Islet of Langerhans (tissue), 1 donor: ENCODE results near the gene RNF168.
"Not testable (repeated sequence)": the region's sequence is repeated elsewhere in the genome, so short reads cannot be mapped to it uniquely, and the experiment has no call there.

Source experiments
- FAIRE-seq: peaks from one replicate; lab custom pipeline; 2011; peaks lifted over from hg19 to GRCh38; lab: Jason Lieb, UNC

The RNF168 gene, protein sequence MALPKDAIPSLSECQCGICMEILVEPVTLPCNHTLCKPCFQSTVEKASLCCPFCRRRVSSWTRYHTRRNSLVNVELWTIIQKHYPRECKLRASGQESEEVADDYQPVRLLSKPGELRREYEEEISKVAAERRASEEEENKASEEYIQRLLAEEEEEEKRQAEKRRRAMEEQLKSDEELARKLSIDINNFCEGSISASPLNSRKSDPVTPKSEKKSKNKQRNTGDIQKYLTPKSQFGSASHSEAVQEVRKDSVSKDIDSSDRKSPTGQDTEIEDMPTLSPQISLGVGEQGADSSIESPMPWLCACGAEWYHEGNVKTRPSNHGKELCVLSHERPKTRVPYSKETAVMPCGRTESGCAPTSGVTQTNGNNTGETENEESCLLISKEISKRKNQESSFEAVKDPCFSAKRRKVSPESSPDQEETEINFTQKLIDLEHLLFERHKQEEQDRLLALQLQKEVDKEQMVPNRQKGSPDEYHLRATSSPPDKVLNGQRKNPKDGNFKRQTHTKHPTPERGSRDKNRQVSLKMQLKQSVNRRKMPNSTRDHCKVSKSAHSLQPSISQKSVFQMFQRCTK

GRCh38 chr3:196503196-196504076 lies at the start of gene RNF168:
Gene RNF168, minus strand, starts transcription at chr3:196503768. Its CDS starts 595 bp downstream, at chr3:196503173.
- no peak for FAIRE-seq

DNA sequence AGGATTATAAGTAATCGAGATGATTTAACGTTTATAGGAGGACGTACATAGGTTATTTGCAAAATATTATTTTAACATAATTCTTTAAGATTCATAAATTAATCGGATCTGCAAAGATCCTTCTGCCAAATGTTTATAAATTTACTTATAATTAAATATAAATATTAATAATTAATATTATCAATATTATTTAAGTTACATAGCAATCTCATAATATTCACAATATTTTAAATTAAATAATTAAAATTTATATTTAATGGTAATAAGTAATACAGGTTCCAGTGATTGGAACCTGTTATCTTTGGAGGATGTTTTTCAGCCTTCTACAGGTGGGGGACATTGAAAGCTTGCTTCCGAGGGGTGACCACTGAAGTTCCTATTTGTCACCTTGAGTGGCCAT lies 48.7 kb upstream of the RNF168 start:
- FAIRE-seq = no peak

GRCh38 chr3:196550172-196550571 lies 46.6 kb upstream of the RNF168 start:
- FAIRE-seq = not testable (repeated sequence)

GRCh38 chr3:196549312-196549711 lies 45.7 kb upstream of the RNF168 start:
- not testable (repeated sequence) for FAIRE-seq

DNA sequence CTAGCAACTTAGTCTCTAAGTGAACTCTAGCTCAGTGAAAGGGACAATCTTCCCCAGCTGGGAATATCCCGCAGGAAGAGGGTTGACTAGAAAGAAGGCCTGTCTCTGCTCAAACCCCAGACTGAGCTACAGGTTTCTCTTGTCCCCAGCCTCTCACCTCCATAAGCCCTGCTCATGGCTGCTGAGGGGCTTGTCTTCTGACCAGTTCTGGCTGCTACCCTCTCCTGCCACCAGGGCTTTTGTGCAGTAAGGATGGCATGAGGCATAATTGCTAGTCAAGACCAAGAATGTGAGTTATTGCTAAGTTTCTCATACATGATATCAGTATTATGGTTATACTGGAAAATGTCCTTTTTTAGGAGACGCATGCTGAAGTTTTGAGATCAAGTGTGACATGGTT lies 43.5 kb upstream of the RNF168 start:
- FAIRE-seq = no peak

- no peak for FAIRE-seq
Measured at GRCh38 chr3:196546537-196546936, 43.0 kb upstream of the RNF168 start.

DNA sequence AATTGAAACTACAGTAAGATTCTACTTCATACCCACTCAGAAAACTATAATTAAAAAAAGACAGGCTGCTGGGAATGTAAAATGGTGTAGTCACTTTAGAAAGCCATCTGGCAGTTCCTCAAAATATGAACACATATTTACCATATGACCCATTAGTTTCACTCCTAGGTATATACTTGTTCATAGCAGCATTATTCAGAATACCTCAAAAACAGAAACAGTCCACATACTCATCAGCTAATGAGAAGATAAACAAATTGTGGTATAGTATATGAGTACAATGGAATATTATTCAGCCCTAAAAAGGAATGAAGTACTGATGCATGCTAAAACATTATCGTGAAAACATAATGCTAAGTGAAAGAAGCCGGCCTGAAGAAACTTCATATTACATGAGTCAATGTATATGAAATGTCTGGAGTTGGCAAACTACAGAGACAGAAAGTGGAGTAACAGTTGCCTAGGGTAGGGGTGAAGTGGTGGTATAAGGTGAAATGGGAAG lies 41.0 kb upstream of the RNF168 start:
- no peak for FAIRE-seq

- FAIRE-seq = no peak
Measured at GRCh38 chr3:196541684-196542445, 38.3 kb upstream of the RNF168 start.

DNA sequence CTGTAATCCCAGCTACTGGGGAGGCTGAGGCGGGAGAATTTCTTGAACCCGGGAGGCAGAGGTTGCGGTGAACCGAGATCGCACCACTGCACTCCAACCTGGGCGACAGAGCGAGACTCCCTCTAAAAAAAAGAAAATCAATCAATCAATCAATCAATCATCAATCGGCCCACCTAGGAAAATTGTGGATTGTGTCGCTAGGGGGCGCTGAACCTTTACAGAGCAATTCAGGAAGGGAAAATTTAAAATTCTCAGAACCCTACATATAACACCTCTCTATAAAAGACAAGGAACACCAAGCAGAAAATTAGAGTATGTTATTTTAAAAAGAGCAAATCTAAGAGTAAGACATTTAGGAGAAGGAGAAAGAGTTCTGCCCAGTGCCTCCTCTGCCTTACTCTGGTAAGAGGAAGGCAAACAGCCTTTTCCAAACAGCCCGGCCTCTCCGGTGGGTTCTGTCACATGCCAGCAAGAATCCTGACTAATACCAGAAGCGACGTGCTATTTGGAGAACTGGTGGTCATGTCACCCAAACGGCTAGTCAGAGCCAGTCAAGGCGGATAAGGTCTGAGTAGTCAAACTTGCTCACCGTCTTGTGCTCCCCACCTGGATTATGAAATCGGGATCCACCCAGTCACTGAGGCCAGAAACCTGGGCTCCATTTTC lies 33.9 kb upstream of the RNF168 start:
- FAIRE-seq = no peak

- FAIRE-seq = no peak
Measured at GRCh38 chr3:196533260-196533681, 29.7 kb upstream of the RNF168 start.

GRCh38 chr3:196531418-196531817 lies 27.9 kb upstream of the RNF168 start:
- no peak for FAIRE-seq

GRCh38 chr3:196528639-196529233 lies 25.2 kb upstream of the RNF168 start:
- no peak for FAIRE-seq

- no peak for FAIRE-seq
Measured at GRCh38 chr3:196525141-196525540, 21.6 kb upstream of the RNF168 start.

- no peak for FAIRE-seq
Measured at GRCh38 chr3:196524527-196524926, 21.0 kb upstream of the RNF168 start.

DNA sequence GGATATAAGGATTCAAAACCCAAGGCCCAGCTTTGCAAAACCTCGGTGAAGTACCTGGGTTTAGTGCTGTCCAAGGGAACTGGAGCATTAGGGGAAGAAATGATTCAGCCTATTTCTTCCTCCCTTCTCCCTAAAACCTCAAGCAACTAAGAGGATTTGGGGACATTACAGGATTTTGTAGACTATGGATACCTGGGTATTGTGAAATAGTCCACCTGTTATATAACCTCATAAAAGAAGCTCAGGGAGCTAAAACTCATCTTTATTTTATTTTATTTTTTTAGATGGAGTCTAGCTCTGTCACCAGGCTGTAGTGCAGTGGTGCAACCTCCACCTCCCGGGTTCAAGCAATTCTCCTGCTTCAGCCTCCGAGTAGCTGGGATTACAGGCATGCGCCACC lies 20.3 kb upstream of the RNF168 start:
- no peak for FAIRE-seq

- FAIRE-seq = not testable (repeated sequence)
Measured at GRCh38 chr3:196521291-196521690, 17.7 kb upstream of the RNF168 start.

GRCh38 chr3:196519718-196520082 lies 16.1 kb upstream of the RNF168 start:
- no peak for FAIRE-seq

DNA sequence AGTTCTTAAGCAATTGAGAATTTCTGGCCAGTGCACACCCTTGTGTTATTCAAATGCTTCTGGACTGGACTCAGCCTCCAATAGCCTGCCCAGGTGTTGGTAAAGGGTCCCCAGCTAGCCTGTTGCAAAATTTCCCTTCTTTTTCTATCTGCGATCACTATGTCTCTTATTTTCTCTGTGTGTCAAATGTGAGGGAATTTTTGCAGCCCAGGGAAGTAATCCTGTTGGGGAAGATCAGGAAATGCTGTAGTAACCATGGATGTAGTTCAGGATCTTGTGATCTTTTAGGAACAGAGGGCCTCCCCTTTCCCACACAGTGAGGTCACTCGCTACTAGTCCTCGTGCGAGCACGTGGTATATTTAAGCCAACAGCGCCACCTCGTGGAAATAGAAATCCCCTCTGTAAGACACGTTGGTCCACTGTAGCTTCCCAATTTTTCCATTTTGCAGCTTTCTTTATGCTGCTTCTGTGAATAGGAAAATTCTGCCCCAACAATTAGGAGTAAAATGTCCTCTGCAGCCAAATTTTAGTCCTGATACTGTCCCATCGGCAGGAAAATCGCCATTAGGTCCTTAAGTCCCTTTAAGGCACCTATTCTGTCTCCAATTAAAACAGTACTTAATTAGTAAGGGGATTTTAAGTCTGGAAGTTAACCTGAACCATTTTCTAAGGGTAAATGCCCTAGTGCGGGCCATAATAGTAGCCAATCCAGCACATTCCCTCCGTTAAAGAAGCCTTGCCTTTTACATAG lies 15.6 kb upstream of the RNF168 start:
- FAIRE-seq = no peak

GRCh38 chr3:196517919-196518318 lies 14.4 kb upstream of the RNF168 start:
- no peak for FAIRE-seq

GRCh38 chr3:196517162-196517800 lies 13.7 kb upstream of the RNF168 start:
- FAIRE-seq = no peak
